HG03442 (cell line): Measurements from ENCODE around the gene DENND2A.
"Not testable (repeated sequence)": the region's sequence is repeated elsewhere in the genome, so short reads cannot be mapped to it uniquely, and the experiment has no call there.

Source experiments
- ATAC-seq: cut with Tn5 transposase; IDR thresholded peaks from one replicate; pipeline ENCODE4 v1.9.1; 2021; ENCODE audit warnings: mild to moderate bottlenecking, moderate library complexity; ENCODE audit not compliant: unreplicated experiment

The DENND2A gene

DNA sequence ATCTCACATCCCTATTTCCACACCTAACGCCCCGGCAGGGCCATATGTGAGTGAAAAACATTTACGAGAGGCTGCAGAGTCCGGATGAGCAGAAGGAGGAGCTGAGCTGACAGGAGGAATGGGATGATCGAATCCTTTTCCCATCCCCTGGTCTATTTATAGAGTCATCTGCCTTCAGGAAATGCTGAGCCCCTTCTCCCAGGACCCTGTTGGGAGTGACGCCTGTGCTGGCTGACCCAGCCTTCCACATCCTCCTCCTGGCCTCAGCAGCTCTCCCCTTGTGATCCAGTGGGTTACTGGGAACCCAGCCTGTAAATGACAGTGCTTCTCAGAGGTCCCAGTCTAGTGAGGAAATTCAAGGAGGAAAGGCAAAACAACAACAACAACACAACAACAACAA lies 16.6 kb downstream of the DENND2A start:
- no peak for ATAC-seq

DNA sequence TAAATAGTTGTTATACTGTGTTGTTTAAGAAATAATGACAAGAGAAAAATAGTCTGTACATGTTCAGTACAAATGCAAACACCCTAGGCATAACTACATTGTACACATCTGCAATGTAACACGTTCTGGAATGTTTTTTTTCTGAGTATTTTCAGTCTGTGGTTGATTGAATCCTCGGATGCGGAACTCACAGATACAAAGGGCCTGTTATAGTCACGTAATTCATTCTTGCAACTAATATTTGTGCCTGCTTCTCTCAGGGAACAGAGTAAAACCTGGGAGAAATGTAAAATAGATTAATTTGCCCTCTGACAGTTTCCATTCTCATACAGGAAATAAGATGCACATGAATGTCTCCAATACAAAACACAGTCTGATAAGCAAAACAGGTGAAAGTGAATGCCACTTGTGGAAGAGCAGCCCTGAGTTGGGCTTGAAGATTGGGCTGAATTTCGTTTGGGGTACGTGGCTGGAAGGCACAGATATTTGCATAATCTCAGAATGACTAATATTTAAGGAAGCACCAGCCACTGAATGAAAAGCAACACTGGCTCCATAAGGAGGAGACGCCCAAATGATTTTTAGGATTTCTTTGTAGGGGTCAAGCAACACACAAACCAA lies 19.1 kb downstream of the DENND2A start:
- peak; percentile 61 for ATAC-seq

DNA sequence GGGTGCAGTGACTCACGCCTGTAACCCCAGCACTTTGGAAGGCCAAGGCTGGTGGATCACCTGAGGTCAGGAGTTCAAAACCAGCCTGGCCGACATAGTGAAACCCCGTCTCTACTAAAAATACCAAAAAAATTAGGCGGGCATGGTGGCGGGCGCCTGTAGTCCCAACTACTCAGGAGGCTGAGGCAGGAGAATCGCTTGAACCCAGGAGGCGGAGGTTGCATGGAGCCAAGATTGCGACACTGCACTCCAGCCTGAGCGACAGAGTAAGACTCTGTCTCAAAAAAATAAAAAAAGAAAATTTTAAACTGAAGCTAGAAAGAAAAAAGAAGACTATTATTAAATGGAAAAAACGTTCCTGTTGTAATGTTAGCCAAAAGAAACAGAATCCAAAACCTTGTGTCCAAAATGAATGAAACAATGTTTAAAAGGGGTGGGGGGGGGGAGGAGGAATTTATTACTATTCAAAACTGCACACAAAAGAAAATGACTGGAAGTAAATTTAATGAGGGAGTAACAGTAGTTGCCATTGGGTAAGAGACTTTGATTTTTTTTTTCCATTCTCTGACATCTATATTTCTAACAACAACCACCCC lies 20.6 kb downstream of the DENND2A start:
- not testable (repeated sequence) for ATAC-seq

DNA sequence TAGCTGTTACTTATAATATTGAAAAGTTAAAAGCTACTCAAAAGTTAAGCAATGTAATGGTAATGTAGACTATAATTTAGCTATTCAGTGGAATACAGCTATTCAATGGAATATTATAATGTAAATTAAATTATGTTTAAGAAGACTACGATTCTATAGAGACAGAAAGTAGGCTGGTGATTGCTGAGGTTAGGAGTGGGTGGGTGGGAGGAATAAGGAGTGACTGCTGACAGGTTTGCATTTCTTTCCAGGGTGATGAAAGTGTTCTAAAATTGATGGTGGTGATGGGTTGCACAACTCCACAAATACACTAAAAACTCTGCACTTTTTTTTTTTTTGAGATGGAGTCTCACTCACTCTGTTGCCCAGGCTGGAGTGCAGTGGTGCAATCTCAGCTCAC lies 21.4 kb downstream of the DENND2A start:
- ATAC-seq, result no peak

GRCh38 chr7:140618306-140618705 lies 22.3 kb downstream of the DENND2A start:
- no peak for ATAC-seq

- ATAC-seq, result no peak
These were observed 23.5 kb downstream of the DENND2A start for GRCh38 chr7:140617081-140617480.

DNA sequence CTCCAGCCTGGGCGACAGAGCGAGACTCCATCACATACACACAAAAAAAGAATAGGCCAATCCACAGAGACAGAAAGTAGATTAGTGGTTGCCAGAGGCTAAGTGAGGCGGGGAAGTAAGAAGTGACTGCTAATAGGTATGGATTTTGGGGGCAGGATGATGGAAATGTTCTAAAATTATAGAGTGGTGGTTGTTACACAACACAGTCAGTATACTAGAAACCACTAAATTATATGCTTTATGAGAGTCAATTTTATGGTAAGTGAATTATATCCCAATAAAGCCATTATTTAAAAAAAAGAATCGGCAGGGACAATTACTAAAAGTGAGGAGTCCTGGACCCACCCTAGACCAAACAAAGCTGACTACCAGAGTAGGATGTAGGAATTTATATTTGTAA lies 24.3 kb downstream of the DENND2A start:
- ATAC-seq, result no peak

- ATAC-seq, result no peak
These were observed 29.0 kb downstream of the DENND2A start for GRCh38 chr7:140611641-140612040.

DNA sequence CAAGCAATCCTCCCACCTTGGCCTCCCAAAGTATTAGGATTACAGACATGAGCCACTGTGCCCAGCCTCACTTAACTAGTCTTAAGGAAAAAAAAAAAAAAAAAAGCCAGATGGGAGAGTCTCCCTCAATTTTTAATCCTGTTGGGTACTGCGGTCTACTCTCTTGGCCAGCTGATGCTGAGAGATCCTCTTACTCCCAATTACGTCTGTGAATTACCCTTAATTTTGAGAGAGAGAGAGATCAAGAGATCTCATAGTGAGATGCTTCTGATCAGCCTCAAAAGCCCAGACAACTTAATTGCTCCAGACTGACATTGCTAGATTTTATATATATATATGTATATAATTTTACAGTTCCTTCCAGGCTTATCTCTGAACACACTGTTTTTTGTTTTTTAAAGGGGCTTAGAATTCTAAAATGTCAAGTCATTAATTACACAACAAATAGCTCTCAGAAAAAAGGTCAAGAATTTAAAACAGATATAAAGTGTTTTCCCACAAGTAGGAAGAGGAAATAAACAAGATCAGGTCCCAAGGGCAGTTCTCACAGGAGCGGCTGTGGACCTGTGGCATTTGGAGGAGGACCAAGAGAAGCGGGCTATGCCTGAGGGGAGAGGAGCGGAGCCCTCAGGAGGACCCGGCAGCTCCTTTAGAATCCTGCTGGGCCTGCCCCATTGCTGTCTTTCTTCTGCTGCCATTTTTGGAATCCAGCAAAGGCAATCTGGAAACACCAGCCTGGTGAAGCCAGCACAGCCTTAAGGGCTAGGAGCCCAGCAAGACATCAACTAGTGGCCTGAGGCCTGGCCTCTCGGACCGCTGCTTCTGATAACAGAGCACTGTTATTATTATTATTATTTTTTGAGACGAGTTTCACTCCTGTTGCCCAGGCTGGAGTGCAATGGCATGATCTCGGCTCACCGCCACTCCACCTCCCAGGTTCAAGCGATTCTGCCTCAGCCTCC lies 30.1 kb downstream of the DENND2A start:
- no peak for ATAC-seq

DNA sequence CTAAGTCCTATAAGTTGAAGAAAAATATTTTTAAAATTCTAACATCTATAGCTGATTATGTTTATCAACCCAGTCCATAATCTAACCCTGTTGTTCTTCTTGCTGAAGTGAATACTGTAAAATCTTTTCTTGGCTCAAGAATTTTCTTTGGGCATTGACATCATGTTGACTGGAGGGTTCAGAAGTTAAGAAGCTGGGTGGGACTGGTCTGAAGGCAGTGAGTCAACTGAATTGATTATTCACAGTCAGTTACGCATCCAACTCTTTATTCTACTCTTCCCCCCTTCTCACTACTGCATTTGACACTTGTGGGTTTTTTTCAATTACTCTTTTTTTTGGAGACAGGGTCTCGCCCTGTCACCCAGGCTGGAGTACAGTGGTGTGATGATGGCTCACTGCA lies 31.0 kb downstream of the DENND2A start:
- no peak for ATAC-seq

GRCh38 chr7:140607441-140607989 lies 33.1 kb downstream of the DENND2A start:
- ATAC-seq, result no peak

DNA sequence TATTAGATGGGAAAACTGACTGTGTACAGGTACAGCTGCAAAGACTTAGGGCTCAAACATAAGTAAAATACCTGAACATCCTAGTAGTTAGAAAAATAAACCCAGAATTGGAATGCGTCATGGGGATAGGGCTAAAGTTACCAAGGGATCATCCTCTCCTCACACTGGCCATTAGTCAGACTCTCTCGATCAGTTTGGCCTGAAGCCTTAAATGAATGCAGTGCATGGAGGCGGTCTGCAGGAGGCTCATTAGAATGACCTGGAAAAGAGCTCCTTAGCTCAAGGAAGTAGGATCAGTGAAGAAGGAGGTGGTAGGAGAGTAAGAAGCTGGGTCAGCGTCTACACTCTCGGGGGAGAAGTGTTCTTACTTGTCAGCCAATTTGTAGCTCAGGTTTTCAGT lies 35.3 kb downstream of the DENND2A start:
- no peak for ATAC-seq

DNA sequence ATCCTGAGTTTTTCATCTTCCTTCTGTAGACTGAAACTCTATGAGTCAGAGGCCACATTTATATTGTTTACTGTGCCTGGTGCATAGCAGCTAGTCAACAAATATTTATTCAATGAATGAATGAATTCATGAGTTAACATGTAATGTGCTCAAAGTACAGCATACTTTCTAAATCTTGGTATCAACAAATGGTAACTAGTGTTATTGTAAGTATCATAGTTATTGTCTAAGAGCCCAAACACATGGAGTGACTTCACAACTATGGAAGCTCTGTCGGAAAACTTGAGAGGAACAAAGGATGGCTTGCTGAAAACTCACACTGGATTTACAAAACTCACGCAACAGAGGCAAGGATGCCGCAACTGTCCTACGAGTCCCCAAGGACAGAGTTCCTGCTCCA lies 35.9 kb downstream of the DENND2A start:
- ATAC-seq, result no peak

DNA sequence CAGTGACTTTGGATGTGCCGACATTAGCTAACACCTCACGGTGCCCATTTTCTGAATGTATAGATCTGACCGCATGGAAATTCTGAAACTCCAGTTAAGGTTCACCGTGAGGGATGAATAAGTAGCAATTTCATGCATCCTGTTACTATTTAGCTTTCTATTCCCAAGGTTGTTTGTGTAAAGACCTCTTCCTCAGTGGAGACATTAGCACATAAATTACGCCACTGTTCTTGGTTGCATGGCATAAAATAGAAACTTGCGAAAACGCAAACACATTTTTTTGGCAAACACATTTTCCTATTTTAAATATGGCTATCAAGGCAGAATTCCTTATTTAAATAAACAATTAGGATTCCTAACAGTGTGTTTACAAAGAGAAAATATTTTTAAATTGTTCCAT lies 36.5 kb downstream of the DENND2A start:
- ATAC-seq, result no peak

DNA sequence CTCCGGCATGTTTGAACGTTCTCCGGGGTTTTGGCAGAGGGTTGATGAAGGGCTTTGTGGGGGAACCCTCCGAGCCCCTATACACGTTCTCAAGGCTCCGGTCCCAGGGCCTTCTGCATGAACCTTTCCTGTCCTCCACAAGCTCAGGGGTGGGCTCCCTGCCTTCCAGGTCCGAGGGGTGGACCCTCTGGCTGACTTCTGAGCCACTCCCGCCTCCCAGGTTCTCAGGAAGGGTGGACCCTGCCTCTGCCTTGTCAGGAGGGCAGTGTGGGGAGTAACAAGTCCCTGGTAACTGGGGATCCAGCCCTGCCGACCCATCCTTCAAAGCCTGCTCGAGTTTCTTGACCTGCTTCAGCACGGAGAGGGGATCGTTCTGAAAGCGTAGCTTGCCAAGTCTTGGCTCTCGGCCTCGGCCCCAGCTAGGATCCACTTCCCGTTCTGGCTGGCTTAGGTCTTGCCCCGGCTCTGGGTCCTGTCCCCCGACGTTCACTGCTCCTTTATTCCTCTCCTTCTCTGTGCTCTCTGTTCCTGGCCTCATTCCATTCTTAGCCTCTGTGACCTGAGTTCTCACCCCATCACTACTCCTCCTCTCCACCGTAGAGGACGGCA lies 38.9 kb downstream of the DENND2A start:
- ATAC-seq, result no peak

GRCh38 chr7:140600341-140600740 lies 40.3 kb downstream of the DENND2A start:
- ATAC-seq, result no peak

GRCh38 chr7:140597428-140597949 lies 43.1 kb downstream of the DENND2A start:
- no peak for ATAC-seq

GRCh38 chr7:140596519-140597427 lies 43.8 kb downstream of the DENND2A start:
- ATAC-seq, result no peak

DNA sequence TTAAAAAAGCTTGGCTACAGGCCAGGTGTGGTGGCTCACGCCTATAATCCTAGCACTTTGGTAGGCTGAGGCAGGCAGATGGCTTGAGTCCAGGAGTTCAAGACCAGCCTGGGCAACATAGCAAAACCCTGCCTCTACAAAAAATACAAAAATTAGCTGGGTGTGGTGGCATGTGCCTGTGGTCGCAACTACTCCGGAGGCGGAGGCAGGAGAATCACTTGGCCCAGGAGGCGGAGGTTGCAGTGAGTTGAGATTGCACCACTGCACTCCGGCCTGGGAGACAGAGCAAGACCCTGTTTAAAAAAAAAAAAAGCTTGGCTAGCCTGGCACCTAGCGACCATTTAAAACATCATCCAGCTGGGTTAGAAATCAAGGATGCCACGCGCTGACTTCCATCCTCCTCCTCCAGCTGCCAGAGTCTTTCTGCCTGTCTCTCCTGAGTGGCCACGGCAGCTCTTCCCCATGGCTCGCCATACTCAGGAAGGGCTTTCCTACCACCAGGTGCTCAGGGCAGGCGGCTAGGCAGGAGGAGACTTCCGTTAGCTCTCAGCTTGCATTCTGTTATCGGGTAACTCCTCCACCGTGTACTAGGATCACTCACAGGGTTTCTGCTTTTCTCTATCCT lies 45.0 kb downstream of the DENND2A start:
- ATAC-seq, result no peak
